ENCODE data around the gene UBR2. TPM values are rescaled to one million over a fixed set of nuclear protein-coding genes. Genes with fewer than 3 reads are reported as not detected.

UBR2 gene
- total RNA-seq, 1 donor from 2014 or later = 32.5 TPM

DNA sequence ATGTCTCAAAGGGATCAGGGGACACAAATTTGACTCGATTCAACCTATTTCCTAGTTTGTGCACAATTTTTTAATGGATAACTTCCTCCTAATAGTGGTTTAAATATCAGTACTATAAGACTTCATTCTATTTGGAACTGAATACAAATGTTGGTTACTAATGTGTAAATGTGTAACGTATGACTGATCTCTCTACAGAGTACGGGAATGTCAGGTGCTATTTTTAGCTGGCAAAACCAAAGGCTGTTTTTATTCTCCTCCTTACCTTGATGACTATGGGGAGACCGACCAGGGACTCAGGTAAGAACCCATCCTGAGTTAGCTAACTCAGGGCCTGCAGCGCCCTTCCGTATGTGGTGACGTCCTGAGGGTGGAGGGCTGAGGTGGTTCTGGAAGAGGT lies 125.5 kb downstream of the UBR2 start:
- TF ChIP-seq, protein P1, sequence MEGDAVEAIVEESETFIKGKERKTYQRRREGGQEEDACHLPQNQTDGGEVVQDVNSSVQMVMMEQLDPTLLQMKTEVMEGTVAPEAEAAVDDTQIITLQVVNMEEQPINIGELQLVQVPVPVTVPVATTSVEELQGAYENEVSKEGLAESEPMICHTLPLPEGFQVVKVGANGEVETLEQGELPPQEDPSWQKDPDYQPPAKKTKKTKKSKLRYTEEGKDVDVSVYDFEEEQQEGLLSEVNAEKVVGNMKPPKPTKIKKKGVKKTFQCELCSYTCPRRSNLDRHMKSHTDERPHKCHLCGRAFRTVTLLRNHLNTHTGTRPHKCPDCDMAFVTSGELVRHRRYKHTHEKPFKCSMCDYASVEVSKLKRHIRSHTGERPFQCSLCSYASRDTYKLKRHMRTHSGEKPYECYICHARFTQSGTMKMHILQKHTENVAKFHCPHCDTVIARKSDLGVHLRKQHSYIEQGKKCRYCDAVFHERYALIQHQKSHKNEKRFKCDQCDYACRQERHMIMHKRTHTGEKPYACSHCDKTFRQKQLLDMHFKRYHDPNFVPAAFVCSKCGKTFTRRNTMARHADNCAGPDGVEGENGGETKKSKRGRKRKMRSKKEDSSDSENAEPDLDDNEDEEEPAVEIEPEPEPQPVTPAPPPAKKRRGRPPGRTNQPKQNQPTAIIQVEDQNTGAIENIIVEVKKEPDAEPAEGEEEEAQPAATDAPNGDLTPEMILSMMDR (IDR thresholded peaks at IDR 0.05; ENCODE audit: borderline replicate concordance) = no peak
- H3K36me3 ChIP-seq = peaks cover 90% of the 10 kb centered on the region
- no peak overlapping the region for H3K27ac ChIP-seq (replicated peaks)
- no peaks in the 10 kb centered on the region for H3K27me3 ChIP-seq (ENCODE audit: low read depth)
- no peak for DNase-seq
- H3K4me3 ChIP-seq = no peak overlapping the region
- H3K9me3 ChIP-seq (replicated peaks) = no peaks in the 10 kb centered on the region
- intact Hi-C loops (cut with micrococcal nuclease) = no loop called here
- H3K4me1 ChIP-seq = peaks cover 34% of the 10 kb centered on the region

DNA sequence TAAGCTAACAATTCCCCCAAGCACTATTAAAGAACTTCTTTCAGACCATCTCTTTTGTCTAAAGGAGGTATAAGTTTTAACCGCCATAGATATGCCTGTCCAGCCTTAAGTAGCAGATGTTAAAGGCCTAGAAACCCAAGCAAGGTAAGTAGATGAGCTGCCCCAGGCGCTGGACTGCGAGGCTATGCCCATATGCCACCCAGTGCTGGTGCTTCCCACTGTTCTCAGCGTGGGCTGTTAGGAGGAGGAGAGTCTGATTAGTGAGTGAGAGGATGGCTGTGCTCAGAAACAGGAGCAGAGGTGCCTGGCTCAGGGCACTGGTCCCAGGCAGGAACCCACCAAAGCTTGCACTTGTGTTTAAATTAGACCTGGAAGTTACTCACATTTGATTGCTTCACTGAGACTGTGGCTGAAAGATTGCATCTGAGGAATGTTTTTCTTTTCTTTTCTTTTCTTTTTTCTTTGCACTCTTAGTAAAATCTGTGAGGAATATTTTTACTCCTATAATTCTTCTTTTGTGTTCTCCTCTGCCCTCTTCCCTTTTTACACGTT lies 126.4 kb downstream of the UBR2 start:
- TF ChIP-seq, protein P1 (IDR thresholded peaks at IDR 0.05; ENCODE audit: borderline replicate concordance) = no peak
- Histone ChIP-seq H3K27me3 (ENCODE audit: low read depth) (no peaks in the 10 kb centered on the region), H3K4me1 (peaks cover 40% of the 10 kb centered on the region), H3K9me3 (replicated peaks) (no peaks in the 10 kb centered on the region), H3K27ac (replicated peaks) (peak overlapping the region; percentile 79), H3K4me3 (no peak overlapping the region), H3K36me3 (peaks cover 82% of the 10 kb centered on the region)
- no peak for DNase-seq
- intact Hi-C loops (cut with micrococcal nuclease) = no loop called here

DNA sequence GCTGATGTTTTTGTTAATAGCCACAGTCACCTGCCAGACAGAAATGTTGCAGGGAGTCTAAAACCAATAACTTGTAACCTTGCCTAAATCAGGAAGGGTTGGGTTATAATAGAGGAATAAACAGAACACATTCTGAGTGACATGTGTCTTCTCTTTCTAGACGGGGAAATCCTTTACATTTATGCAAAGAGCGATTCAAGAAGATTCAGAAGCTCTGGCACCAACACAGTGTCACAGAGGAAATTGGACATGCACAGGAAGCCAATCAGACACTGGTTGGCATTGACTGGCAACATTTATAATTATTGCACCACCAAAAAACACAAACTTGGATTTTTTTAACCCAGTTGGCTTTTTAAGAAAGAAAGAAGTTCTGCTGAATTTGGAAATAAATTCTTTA lies 127.0 kb downstream of the UBR2 start:
- intact Hi-C loops (cut with micrococcal nuclease) = no loop called here
- no peak overlapping the region for H3K4me3 ChIP-seq
- peaks cover 40% of the 10 kb centered on the region for H3K4me1 ChIP-seq
- H3K9me3 ChIP-seq (replicated peaks) = no peaks in the 10 kb centered on the region
- H3K36me3 ChIP-seq = peaks cover 75% of the 10 kb centered on the region
- DNase-seq = no peak
- TF ChIP-seq, protein P1 (IDR thresholded peaks at IDR 0.05; ENCODE audit: borderline replicate concordance) = no peak
- peak overlapping the region; percentile 79 for H3K27ac ChIP-seq (replicated peaks)
- H3K27me3 ChIP-seq (ENCODE audit: low read depth) = no peaks in the 10 kb centered on the region

DNA sequence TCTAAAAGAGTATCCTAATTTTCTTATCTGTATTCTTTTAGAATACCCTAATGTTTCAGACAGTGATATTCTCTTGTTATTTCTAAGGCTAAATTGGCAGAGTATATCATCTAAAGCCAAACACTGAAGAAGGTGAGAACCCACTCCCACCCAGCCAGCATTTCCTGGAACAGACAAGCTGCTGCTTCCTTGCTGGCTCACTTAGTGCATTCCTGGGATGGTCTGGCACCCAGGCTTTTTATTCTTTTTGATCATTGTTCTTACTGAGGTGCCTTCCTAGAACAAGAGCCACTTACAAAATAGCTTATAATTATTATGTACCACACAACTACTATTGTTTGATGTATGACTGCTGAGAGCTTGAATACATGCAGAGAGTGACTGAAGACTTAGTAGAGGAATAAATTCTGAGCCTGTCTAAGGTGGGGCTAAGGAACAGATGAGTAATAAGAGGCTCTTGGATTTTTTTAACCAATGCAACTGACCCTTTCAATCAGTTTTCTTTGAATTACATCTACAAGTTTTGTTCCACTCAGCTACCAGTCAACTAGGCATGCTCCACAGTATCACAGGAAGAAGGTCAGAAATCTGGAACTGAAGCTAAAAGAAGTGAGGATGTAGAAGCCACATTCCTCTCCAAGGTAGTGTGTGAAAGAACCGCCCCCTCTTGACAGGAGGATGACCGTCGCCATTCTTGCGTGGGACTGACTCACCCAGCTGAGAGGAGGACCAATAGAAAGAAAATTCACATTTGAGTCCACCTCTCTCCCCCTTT lies 128.5 kb downstream of the UBR2 start:
- TF ChIP-seq, protein P1 (IDR thresholded peaks at IDR 0.05; ENCODE audit: borderline replicate concordance) = no peak
- Histone ChIP-seq H3K27me3 (ENCODE audit: low read depth) (no peaks in the 10 kb centered on the region), H3K36me3 (peaks cover 65% of the 10 kb centered on the region), H3K9me3 (replicated peaks) (no peaks in the 10 kb centered on the region), H3K4me3 (no peak overlapping the region), H3K4me1 (peaks cover 52% of the 10 kb centered on the region), H3K27ac (replicated peaks) (peak overlapping the region; percentile 79)
- intact Hi-C loops (cut with micrococcal nuclease) = no loop called here
- no peak for DNase-seq

DNA sequence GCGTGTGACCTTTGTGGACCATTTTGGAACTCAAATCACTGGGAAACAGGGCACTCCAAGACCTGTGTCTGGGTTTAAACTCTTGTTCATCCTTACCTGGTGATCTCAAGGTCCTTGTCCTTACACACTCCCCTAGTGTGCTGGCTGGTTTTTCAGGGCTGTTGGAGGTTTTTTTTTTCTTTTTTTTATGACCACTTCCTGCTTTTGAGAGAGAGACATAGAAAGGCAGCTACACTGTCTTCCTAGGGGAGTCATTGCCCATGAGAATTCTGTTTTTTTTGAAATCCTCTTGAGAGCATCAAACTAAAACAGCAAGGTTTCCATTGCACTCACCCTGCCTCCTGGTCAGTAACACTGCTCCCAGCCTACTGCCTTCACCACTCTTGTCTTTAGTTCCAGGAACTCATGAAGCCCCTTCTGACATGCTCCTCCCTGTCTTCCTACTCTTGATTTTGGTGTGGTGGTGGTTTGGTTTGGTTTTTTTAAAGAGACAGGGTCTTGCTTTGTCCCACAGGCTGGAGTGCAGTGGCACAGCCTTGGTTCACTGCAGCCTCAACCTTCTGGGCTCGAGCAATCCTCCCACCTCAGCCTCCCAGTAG lies 130.0 kb downstream of the UBR2 start:
- Histone ChIP-seq H3K36me3 (peaks cover 50% of the 10 kb centered on the region), H3K4me3 (no peak overlapping the region), H3K9me3 (replicated peaks) (no peaks in the 10 kb centered on the region), H3K27ac (replicated peaks) (peak overlapping the region; percentile 79), H3K4me1 (peaks cover 52% of the 10 kb centered on the region), H3K27me3 (ENCODE audit: low read depth) (no peaks in the 10 kb centered on the region)
- intact Hi-C loops (cut with micrococcal nuclease) = no loop called here
- TF ChIP-seq, protein P1 (IDR thresholded peaks at IDR 0.05; ENCODE audit: borderline replicate concordance) = no peak
- DNase-seq = no peak
